Ishikawa (cell line): Measurements from ENCODE around the gene IGFBP2.

Source experiments
- CEBPB ChIP-seq: IDR thresholded peaks from 2 replicates; pipeline ENCODE4 v1.6.1; 2012
- CREB1 ChIP-seq: IDR thresholded peaks from 2 replicates; pipeline ENCODE4 v1.6.1; 2012; ENCODE audit warnings: low read depth
- EGR1 ChIP-seq: IDR thresholded peaks from 2 replicates; pipeline ENCODE4 v1.6.1; 2012
- EP300 ChIP-seq: IDR thresholded peaks from 2 replicates; pipeline ENCODE4 v1.6.1; 2012; ENCODE audit warnings: borderline replicate concordance
- FOXM1 ChIP-seq: IDR thresholded peaks from 2 replicates; pipeline ENCODE4 v1.6.1; 2012; ENCODE audit warnings: low read depth, borderline replicate concordance
- NFIC ChIP-seq: IDR thresholded peaks from 2 replicates; pipeline ENCODE4 v1.6.1; 2012
- RAD21 ChIP-seq: IDR thresholded peaks from 2 replicates; pipeline ENCODE4 v1.6.1; 2012; ENCODE audit warnings: low read depth
- REST ChIP-seq: IDR thresholded peaks from 2 replicates; pipeline ENCODE4 v1.6.1; 2012; ENCODE audit warnings: low read depth, mild to moderate bottlenecking
- TAF1 ChIP-seq: IDR thresholded peaks from 2 replicates; pipeline ENCODE4 v1.6.1; 2012; ENCODE audit warnings: low read depth, mild to moderate bottlenecking
- TCF12 ChIP-seq: IDR thresholded peaks from 2 replicates; pipeline ENCODE4 v1.6.1; 2012; ENCODE audit warnings: low read depth
- TEAD4 ChIP-seq: IDR thresholded peaks from 2 replicates; pipeline ENCODE4 v1.6.1; 2012
- YY1 ChIP-seq: IDR thresholded peaks from 2 replicates; pipeline ENCODE4 v1.6.1; 2012; ENCODE audit warnings: low read depth
- TF ChIP-seq, protein P1 (sequence below): IDR thresholded peaks from 2 replicates; pipeline ENCODE4 v1.6.1; 2012
- TF ChIP-seq, protein P2 (sequence below): IDR thresholded peaks from 2 replicates; pipeline ENCODE4 v1.6.1; 2012

IGFBP2 gene

DNA sequence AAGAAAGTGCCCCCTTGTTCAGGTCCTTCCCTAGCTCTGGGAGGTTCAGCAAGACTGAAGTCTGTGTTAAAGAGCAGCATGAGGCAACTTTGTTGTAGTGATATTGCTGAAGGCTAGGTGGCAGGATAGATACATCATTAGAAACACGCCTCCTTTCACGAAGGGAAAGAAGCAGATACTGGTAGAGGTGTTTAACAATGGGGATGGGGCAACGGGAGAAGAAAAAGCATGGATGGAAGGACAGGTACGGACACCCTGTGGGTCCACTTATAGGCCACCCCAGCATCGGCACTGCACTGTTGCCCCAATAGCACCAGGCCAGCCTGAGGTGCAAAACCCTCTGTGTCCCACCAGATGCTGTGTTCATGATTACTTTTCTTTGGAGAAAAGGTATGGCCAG, 65.7 kb downstream of the IGFBP2 start:
- TF ChIP-seq RAD21 (peak; percentile 90), TAF1 (no peak)

GRCh38 chr2:216700088-216700567, 66.9 kb downstream of the IGFBP2 start:
- TF ChIP-seq NFIC, result no peak
- TF ChIP-seq REST, result no peak

- TF ChIP-seq NFIC (no peak), FOXM1 (no peak), CREB1 (no peak), TCF12 (no peak), YY1 (no peak)
Measured at GRCh38 chr2:216700781-216701180, 67.6 kb downstream of the IGFBP2 start.

- TF ChIP-seq CREB1 (no peak), REST (no peak), YY1 (no peak), RAD21 (no peak)
- TF ChIP-seq, protein P1, sequence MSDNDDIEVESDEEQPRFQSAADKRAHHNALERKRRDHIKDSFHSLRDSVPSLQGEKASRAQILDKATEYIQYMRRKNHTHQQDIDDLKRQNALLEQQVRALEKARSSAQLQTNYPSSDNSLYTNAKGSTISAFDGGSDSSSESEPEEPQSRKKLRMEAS, result no peak
Measured at GRCh38 chr2:216701544-216701943, 68.3 kb downstream of the IGFBP2 start.

DNA sequence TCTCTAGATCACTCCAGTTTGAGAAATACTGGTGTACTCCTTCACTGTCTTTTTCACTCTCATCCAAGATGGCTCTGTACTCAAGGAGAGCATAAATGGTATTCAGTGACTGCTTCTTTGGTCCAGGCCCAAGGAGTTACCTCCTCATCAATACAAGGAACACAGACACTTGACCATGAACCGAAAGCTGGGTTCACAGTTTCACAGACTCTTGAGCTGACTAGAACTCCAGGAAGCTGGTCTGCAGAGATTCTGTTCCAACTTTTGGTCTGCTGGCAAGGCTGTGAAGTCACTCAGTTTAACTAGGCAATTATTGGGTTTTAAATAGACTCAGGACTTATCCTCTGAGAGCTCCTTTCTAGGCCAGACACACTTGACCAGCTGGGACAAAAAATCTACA, 69.5 kb downstream of the IGFBP2 start:
- TF ChIP-seq REST (no peak), TEAD4 (no peak), CEBPB (no peak), FOXM1 (no peak), EGR1 (no peak), EP300 (no peak), CREB1 (no peak), TAF1 (no peak), TCF12 (no peak)
- TF ChIP-seq, protein P2, sequence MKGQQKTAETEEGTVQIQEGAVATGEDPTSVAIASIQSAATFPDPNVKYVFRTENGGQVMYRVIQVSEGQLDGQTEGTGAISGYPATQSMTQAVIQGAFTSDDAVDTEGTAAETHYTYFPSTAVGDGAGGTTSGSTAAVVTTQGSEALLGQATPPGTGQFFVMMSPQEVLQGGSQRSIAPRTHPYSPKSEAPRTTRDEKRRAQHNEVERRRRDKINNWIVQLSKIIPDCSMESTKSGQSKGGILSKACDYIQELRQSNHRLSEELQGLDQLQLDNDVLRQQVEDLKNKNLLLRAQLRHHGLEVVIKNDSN, result no peak
- TF ChIP-seq, protein P1, result no peak

DNA sequence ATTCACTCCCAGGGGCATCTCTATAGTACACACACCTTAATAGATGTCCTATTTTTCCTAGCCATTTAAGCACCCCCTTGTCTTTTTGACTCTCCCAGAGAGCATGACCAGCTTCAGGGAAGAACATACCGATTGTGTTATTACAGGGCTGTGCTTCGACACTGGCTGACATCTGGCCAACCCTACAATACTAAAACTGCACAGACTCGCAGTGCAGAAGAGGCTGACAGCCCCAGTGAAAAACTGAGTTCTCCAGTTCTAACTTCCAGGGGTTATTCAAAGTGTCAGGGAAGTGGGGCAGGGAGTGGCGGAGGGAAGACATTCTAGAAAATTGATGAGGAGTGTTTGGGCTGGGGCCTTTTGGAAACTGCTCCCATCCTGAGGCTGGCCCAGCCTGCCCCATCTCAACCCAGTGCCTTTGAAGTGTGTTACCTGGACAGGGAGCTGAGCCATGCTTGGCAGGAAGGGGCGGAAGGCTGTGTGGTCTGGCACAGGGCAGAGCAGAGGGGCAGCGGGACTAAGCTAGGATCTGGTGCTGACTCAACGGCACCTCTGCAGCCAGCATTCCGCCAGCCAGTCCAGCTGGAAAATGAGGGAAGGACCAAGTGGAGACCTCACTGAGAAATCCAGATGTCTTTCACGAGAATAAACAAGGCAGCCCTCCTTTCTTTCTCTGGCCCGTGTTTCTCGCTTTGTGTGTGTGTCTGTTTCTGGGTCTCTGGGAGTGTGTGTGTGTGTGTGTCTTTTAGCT, 77.5 kb downstream of the IGFBP2 start:
- no peak for TF ChIP-seq FOXM1
- TF ChIP-seq, protein P2, result no peak
